Heart right ventricle (tissue), 16 donors: ENCODE results near the gene C20orf144. TPM values are rescaled to one million over a fixed set of nuclear protein-coding genes. Genes with fewer than 3 reads are reported as not detected.

Experiments used
- ATAC-seq, 8 donors: fragments of 200-7000 bp; cut with Tn5 transposase; one replicate each; pipeline ENCODE4 v1.9.1; 2020; ENCODE audit warnings: mild to moderate bottlenecking in 8 of 8, moderate library complexity in 8 of 8, moderate number of reproducible peaks in 1 of 8
- DNase-seq, 2 donors: peaks; one replicate each; pipeline ENCODE4 v3.0.0-alpha.2; 2020
- H3K27ac ChIP-seq, 10 donors: fragments of 200-600 bp; sonication (generic) in 2 of 10; one replicate each; pipeline versions ENCODE4 v1.5.0 to v1.8.0; 2020 to 2022; ENCODE audit warnings: mild to moderate bottlenecking in 3 of 10
- H3K27me3 ChIP-seq, 7 donors: fragments of 200-600 bp; one replicate each; pipeline ENCODE4 v1.8.0; 2021 to 2022; ENCODE audit warnings: mild to moderate bottlenecking in 2 of 7
- H3K36me3 ChIP-seq, 9 donors: fragments of 200-600 bp; sonication (generic) in 1 of 9; one replicate each; pipeline versions ENCODE4 v1.5.0 to v1.8.0; 2020 to 2022; ENCODE audit warnings: mild to moderate bottlenecking in 2 of 9
- H3K4me1 ChIP-seq, 9 donors: fragments of 200-600 bp; sonication (generic) in 1 of 9; one replicate each; pipeline versions ENCODE4 v1.5.0 to v1.8.0; 2020 to 2022; ENCODE audit warnings: mild to moderate bottlenecking in 4 of 9
- H3K4me3 ChIP-seq, 10 donors: fragments of 200-600 bp; sonication (generic) in 2 of 10; one replicate each; pipeline versions ENCODE4 v1.5.0 to v1.8.0; 2020 to 2022; ENCODE audit warnings: mild to moderate bottlenecking in 7 of 10, moderate library complexity in 2 of 10
- H3K9me3 ChIP-seq, 11 donors: fragments of 200-600 bp in 10 of 11; sonication (generic) in 2 of 11; one replicate each; pipeline versions ENCODE4 v1.5.0 to v1.8.0; 2013 to 2022; ENCODE audit warnings: mild to moderate bottlenecking in 2 of 11, control low read depth in 1 of 11, moderate library complexity in 1 of 11
- WGBS, 2 donors: extraction: QIAGEN DNeasy Blood & Tissue Kit; methylation state at CpG; one replicate each; pipeline ENCODE4 v1.1.7; 2013; ENCODE audit warnings: inconsistent platforms in 1 of 2; 5-methylcytosine and 5-hydroxymethylcytosine counted together
- intact Hi-C, 10 donors: fragments of 100-400 bp; cut with DNase I; formaldehyde crosslinking; loops; one replicate each; pipeline versions ENCODE4 v1.11.1 to v1.14.2; 2022
- polyA plus RNA-seq, 2 donors: library from polyadenylated mRNA; stranded (reverse); fragments of 200-250 nt; gene quantifications; one replicate each; pipeline ENCODE4 v1.2.3, GENCODE V29; 2013
- total RNA-seq, 10 donors: library from RNA; stranded (reverse); fragmentation: NEBNext Ultra II Directional in 3 of 10; extraction: Animal tissue kit (Norgen Biotek cat#: 25700) in 3 of 10; gene quantifications; one replicate each; pipeline versions ENCODE4 v1.2.1 to v1.2.4, GENCODE V29; 2021 to 2023
- TF ChIP-seq, protein P1 (sequence below), 9 donors: fragments of 200-600 bp; sonication (generic) in 2 of 9; IDR thresholded peaks; one replicate each; pipeline versions ENCODE4 v1.5.0 to v1.8.0; 2021 to 2022; ENCODE audit warnings: antibody characterized with exemption in 9 of 9, mild to moderate bottlenecking in 5 of 9, moderate library complexity in 1 of 9
- donor health status: Arrhythmogenic right ventricular cardiomyopathy.
- donor health status: ischemic (EF 13 %, LVEDD 7.1; RV severe dilation, severe dysfunction).
- donor health status: healthy with polysubstance abuse.
- donor health status: DM: no; HTN: yes; CAD: no.
- donor health status: DM: no; HTN: no; CAD: no.
- donor health status: ischemic (EF 25% LVEDD 6.9; RV normal size, moderate dysfunction).
- donor health status: ischemic (EF 25% LVEDD 5.7; RV mildly dilated, moderate dysfunction).
- donor health status: healthy.
- donor health status: DM: yes; HTN: yes; CAD: no.
- donor health status: Ischemic cardiomyopathy.
- donor health status: ischemic (EF 35%, LVEDD 5.7; RV mildly dilated, moderate dysfunction).
- donor health status: nonischemic (EF 11% LVEDD 7.7; RV severe dilation, severe dysfunction).
- donor health status: DM: yes; HTN: yes; CAD: no.
- donor health status: PGD.
- donor health status: ischemic (EF 29% LVEDD 5.4; RV normal size, mild dysfunction).
- donor health status: nonischemic (EF 23%, LVEDD 6.1; RV moderate dilation, normal function).

C20orf144 gene
- total and polyA plus RNA-seq, 12 donors: 0.03 TPM; not detected in 11

- TF ChIP-seq, protein P1, sequence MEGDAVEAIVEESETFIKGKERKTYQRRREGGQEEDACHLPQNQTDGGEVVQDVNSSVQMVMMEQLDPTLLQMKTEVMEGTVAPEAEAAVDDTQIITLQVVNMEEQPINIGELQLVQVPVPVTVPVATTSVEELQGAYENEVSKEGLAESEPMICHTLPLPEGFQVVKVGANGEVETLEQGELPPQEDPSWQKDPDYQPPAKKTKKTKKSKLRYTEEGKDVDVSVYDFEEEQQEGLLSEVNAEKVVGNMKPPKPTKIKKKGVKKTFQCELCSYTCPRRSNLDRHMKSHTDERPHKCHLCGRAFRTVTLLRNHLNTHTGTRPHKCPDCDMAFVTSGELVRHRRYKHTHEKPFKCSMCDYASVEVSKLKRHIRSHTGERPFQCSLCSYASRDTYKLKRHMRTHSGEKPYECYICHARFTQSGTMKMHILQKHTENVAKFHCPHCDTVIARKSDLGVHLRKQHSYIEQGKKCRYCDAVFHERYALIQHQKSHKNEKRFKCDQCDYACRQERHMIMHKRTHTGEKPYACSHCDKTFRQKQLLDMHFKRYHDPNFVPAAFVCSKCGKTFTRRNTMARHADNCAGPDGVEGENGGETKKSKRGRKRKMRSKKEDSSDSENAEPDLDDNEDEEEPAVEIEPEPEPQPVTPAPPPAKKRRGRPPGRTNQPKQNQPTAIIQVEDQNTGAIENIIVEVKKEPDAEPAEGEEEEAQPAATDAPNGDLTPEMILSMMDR (IDR thresholded peaks at IDR 0.05): no peak
- WGBS, 2 donors: 96 to 97% methylated on average over 4 of the region's 4 CpGs
- Histone ChIP-seq H3K4me1 (peaks cover 0 to 7% (median 0%) of the 10 kb centered on the region in 9 donors), H3K27me3 (no peaks in the 10 kb centered on the region), H3K4me3 (no peak overlapping the region), H3K9me3 (no peaks in the 10 kb centered on the region), H3K27ac (no peak overlapping the region), H3K36me3 (peaks cover 0 to 92% (median 33%) of the 10 kb centered on the region in 9 donors)
- DNase-seq (no peak), ATAC-seq (no peak)
- intact Hi-C loops: no loop called here
Observed at GRCh38 chr20:33626190-33626589, 35.9 kb upstream of the C20orf144 start.

DNA sequence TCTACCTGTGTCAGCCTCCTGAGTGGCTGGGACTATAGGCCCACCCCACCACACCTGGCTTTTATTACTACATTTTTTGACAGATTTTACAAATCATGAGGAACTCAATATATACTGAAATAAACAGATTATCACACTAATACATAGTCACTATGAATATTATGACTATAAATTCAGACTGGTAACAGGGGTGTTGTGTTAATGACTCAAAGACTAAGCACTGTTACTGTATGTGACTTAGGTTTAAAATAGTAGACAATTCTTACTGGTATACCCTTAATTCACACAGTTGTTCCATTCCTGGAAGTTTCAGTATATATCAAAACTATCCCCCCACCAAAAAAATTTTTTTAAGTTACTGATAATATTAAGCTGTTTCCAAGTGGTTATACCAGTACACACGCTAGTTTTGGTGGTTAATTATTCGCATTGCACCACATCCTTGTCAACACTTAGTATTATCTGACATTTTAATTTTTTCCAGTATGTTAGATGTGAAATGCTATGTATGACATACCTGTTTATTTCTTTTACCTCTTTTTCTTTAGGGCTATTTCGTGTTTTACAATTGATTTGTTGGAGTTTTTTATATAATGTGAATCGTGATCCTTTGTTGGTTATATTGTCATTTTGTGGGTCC is 34.4 kb upstream of the C20orf144 start:
- Histone ChIP-seq H3K27me3 (no peaks in the 10 kb centered on the region), H3K4me1 (no peaks in the 10 kb centered on the region), H3K27ac (no peak overlapping the region), H3K36me3 (peaks cover 0 to 100% (median 35%) of the 10 kb centered on the region in 9 donors), H3K9me3 (no peaks in the 10 kb centered on the region), H3K4me3 (no peak overlapping the region)
- ATAC-seq (no peak), DNase-seq (no peak)
- intact Hi-C loops: no loop called here
- TF ChIP-seq, protein P1 (IDR thresholded peaks at IDR 0.05): no peak
- 96 to 99% methylated on average over 4 of the region's 4 CpGs for WGBS, 2 donors

DNA sequence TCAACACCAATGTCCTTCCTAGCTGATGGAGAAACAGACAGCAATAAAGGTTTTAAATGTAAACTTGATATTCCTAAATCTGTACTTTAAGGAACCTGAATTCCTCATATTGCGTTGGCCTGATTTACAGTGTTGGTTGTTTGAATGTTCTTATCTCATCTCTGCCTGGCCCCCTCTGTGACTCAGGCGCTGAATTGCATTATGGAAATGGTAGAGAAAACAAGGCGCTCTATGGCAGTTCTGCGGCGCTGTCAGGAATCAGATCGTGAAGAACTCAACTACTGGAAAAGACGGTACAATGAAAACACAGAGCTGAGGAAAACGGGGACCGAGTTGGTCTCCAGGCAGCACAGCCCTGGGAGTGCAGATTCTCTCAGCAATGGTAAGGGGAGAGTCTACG is 32.6 kb upstream of the C20orf144 start:
- DNase-seq (no peak), ATAC-seq (no peak)
- H3K27me3 ChIP-seq: no peaks in the 10 kb centered on the region
- no peaks in the 10 kb centered on the region for H3K9me3 ChIP-seq
- peaks cover 0 to 100% (median 38%) of the 10 kb centered on the region in 9 donors for H3K36me3 ChIP-seq
- intact Hi-C loops: no loop called here
- no peak overlapping the region for H3K27ac ChIP-seq
- TF ChIP-seq, protein P1 (IDR thresholded peaks at IDR 0.05): no peak
- H3K4me3 ChIP-seq: no peak overlapping the region
- no peaks in the 10 kb centered on the region for H3K4me1 ChIP-seq
- WGBS, 2 donors: 94 to 96% methylated on average over 10 of the region's 10 CpGs

DNA sequence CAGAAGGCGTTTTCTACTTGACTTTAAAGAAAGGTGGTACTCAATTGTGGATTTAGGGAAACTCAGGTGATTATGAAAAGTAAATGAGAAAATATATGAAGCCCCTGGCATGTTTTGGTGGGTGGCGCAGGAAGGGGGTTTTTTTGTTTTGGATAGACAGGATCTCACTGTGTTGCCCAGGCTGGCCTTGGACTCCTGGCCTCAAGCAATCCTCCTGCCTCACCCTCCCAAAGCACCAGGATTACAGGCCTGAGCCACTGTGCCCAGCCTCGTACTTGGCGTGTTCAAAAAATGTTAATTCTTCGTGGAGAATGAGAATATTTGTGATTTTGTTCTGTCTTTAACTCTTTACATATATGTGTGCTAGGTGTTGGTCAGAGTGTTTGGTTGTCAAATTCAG is 32.1 kb upstream of the C20orf144 start:
- Histone ChIP-seq H3K4me3 (no peak overlapping the region), H3K36me3 (peaks cover 0 to 100% (median 35%) of the 10 kb centered on the region in 9 donors), H3K9me3 (no peaks in the 10 kb centered on the region), H3K27me3 (no peaks in the 10 kb centered on the region), H3K4me1 (no peaks in the 10 kb centered on the region), H3K27ac (no peak overlapping the region)
- DNase-seq: no peak
- TF ChIP-seq, protein P1 (IDR thresholded peaks at IDR 0.05): no peak
- intact Hi-C loops: no loop called here
- 93 to 94% methylated on average over 5 of the region's 5 CpGs for WGBS, 2 donors
- ATAC-seq: no peak
